K562 (cell line): ENCODE results near the gene SPTAN1. TPM values are rescaled to one million over a fixed set of nuclear protein-coding genes. Genes with fewer than 3 reads are reported as not detected.

Experiments
- ATF7 ChIP-seq: fragments of 450-650 bp; IDR thresholded peaks from 2 replicates; pipeline ENCODE4 v1.7.1; 2014; ENCODE audit warnings: mild to moderate bottlenecking, moderate library complexity
- CEBPB ChIP-seq: fragments of 450-650 bp; IDR thresholded peaks from 2 replicates; pipeline ENCODE4 v1.6.1; 2016; ENCODE audit warnings: missing genetic modification characterization, missing compliant biosample characterization
- CGGBP1 ChIP-seq: fragments of 250-450 bp; sonication (Bioruptor Pico); IDR thresholded peaks from 2 replicates; pipeline ENCODE4 v1.9.0; 2021; ENCODE audit warnings: mild to moderate bottlenecking
- DPF2 ChIP-seq: fragments of 450-650 bp; IDR thresholded peaks from 2 replicates; pipeline ENCODE4 v1.6.1; 2016
- FOSL1 ChIP-seq: fragments of 200-800 bp; sonication (Bioruptor generic); conservative IDR thresholded peaks from 2 replicates; pipeline ENCODE4 v1.6.1; 2016; ENCODE audit warnings: missing genetic modification characterization, missing compliant biosample characterization
- GATA2 ChIP-seq: sonication (generic); formaldehyde crosslinking; IDR thresholded peaks from 2 replicates; pipeline ENCODE4 v1.4.0; 2020; ENCODE audit warnings: mild to moderate bottlenecking, missing genetic modification reagents
- HSF4 ChIP-seq: fragments of 250-450 bp; sonication (Bioruptor Pico); IDR thresholded peaks from 2 replicates; pipeline ENCODE4 v2.1.2; 2022; ENCODE audit warnings: mild to moderate bottlenecking, moderate library complexity, borderline replicate concordance
- MYNN ChIP-seq, 2 experiments: sonication (generic); formaldehyde crosslinking in 1 of 2; IDR thresholded peaks; 2 replicates each; pipeline versions ENCODE4 v1.5.0 to v1.6.1; 2016 to 2020; ENCODE audit warnings: antibody characterized with exemption in 1 of 2, missing genetic modification reagents in 1 of 2
- NONO ChIP-seq, 2 experiments: fragments of 200-400 bp in 1 of 2; fragments of 450-650 bp in 1 of 2; formaldehyde crosslinking in 1 of 2; IDR thresholded peaks; 2 replicates each; pipeline ENCODE4 v1.6.1; 2017; ENCODE audit warnings: low read depth in 2 of 2, mild to moderate bottlenecking in 2 of 2, moderate library complexity in 2 of 2, low read length in 1 of 2
- NR1H2 ChIP-seq: sonication (generic); formaldehyde crosslinking; IDR thresholded peaks from 2 replicates; pipeline ENCODE4 v1.4.0; 2020; ENCODE audit warnings: mild to moderate bottlenecking, missing genetic modification reagents
- SNAPC5 ChIP-seq: fragments of 250-450 bp; sonication (Bioruptor Pico); IDR thresholded peaks from 2 replicates; pipeline ENCODE4 v1.8.0; 2021; ENCODE audit warnings: moderate library complexity, mild to moderate bottlenecking, inconsistent platforms
- STAT5B ChIP-seq: fragments of 250-450 bp; sonication (Bioruptor Pico); IDR thresholded peaks from 2 replicates; pipeline ENCODE4 v1.8.0; 2021; ENCODE audit warnings: mild to moderate bottlenecking, inconsistent platforms
- TAF7 ChIP-seq: fragments of 450-650 bp; IDR thresholded peaks from 2 replicates; pipeline ENCODE4 v1.6.1; 2016; ENCODE audit warnings: missing genetic modification characterization, missing compliant biosample characterization
- ZBTB11 ChIP-seq, 3 experiments: fragments of 200-800 bp in 1 of 3; fragments of 250-450 bp in 1 of 3; fragments of 450-650 bp in 1 of 3; sonication (Bioruptor Pico) in 1 of 3; sonication (Bioruptor generic) in 1 of 3; formaldehyde crosslinking in 1 of 3; IDR thresholded peaks; 2 replicates each; pipeline versions ENCODE4 v1.6.1 to v1.8.0; 2016 to 2022; ENCODE audit warnings: mild to moderate bottlenecking in 2 of 3, missing genetic modification characterization in 2 of 3, missing compliant biosample characterization in 1 of 3, moderate library complexity in 1 of 3
- ZBTB7A ChIP-seq: IDR thresholded peaks from 2 replicates; pipeline ENCODE4 v1.6.1; 2011; ENCODE audit warnings: low read depth, mild to moderate bottlenecking, low read length, moderate library complexity, borderline replicate concordance; ENCODE audit not compliant: control insufficient read depth
- ZNF384 ChIP-seq: IDR thresholded peaks from 2 replicates; pipeline ENCODE4 v1.6.1; 2012; ENCODE audit warnings: low read depth, low read length, improper control_type of control experiment
- polyA plus RNA-seq, 8 experiments: library from polyadenylated mRNA; depleted of rRNA in 4 of 8; stranded (reverse) in 5 of 8; unstranded in 3 of 8; fragments of >200 nt; fragmentation: Nextera tagmentation in 2 of 8; fragmentation: Illumina TruSeq in 1 of 8; extraction: Ambion mirVana in 2 of 8; extraction: Trizol in 1 of 8; gene quantifications; 2 replicates each; pipeline versions ENCODE4 v1.2.1 to v1.2.3, GENCODE V29; 2011 to 2014; ENCODE audit warnings: inconsistent platforms in 1 of 8, missing spikeins in 1 of 8
- total RNA-seq, 7 experiments: library from RNA; depleted of rRNA in 6 of 7; stranded (reverse); fragments of >200 nt in 6 of 7; fragmentation: Illumina TruSeq in 2 of 7; extraction: Trizol in 2 of 7; gene quantifications; 2 replicates each; pipeline versions ENCODE4 v1.2.1 to v1.2.3, GENCODE V29; 2011 to 2021; ENCODE audit warnings: low replicate concordance in 1 of 7
- TF ChIP-seq, protein P1 (sequence below), 2 experiments: fragments of 450-650 bp in 1 of 2; sonication (generic) in 1 of 2; formaldehyde crosslinking in 1 of 2; IDR thresholded peaks in 1 of 2; conservative IDR thresholded peaks in 1 of 2; 2 replicates each; pipeline versions ENCODE4 v1.6.1 to v1.8.1; 2016 to 2023; ENCODE audit warnings: mild to moderate bottlenecking in 2 of 2, moderate library complexity in 2 of 2, inconsistent platforms in 1 of 2, missing genetic modification reagents in 1 of 2
- TF ChIP-seq, protein P2 (sequence below): fragments of 450-650 bp; conservative IDR thresholded peaks from 2 replicates; pipeline ENCODE4 v1.6.1; 2016; ENCODE audit warnings: missing genetic modification characterization, low read depth, mild to moderate bottlenecking, missing compliant biosample characterization, moderate library complexity

Gene SPTAN1
- total and polyA plus RNA-seq, 9 of the 15 experiments (the other 6 are each of a cell fraction or from before 2014, with no cell fraction given), result 1.5 to 13.5 (median 6.8) TPM

DNA sequence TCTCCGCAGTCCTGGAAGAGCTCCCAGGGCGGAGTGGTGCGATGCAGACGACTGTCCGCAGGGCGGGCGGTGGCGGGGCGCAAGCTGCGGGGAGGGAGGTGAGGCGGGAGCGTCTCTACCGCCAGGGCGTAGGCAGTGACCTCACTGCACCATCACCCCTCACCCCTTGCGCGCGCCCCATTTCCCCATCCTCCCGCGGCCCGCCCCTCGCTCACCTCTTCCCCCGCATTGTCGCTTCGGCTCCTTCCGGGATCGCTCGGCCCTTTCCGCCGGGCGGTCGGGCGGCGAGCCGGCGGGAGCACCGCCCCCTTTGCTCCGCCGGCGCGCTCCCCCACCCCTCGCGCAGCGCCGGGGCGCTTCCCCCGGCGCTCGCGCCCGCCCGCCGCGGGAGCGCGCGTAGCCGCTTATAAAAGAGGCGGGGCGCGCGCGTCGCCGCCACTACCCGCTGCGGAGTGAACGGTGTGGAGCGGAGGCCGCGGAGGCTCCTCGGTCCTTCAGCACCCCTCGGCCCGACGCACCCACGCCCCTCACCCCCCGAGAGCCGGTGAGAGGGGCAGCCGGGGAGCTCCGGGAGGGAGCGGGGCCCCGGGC lies at the start of gene SPTAN1 (continued):
- TF ChIP-seq CEBPB (tag) (no peak), CGGBP1 (CRISPR knock-in tag) (no peak), GATA2 (CRISPR knock-in tag) (no peak), DPF2 (peak; percentile 19; the same call in 1 of the 2 replicates), NR1H2 (CRISPR knock-in tag) (no peak), ZBTB11 (CRISPR knock-in tag; IDR thresholded peaks at IDR 0.05) (0 out of 6 replicates have a peak, but pooled peaks of 1 of the 3 experiments have one; percentile 49), ZBTB7A (peak; percentile 12; the same call in 1 of the 2 replicates), HSF4 (no peak), MYNN (IDR thresholded peaks at IDR 0.05) (no peak), MYNN (CRISPR knock-in tag; IDR thresholded peaks at IDR 0.05) (no peak), NONO (IDR thresholded peaks at IDR 0.05; ENCODE audit: low read depth in 2 of 2, low read length in 1 of 2) (peak; percentile 93 to 100; a peak in 3 of 4 replicates), STAT5B (CRISPR knock-in tag) (no peak), TAF7 (tag) (no peak), ATF7 (peak; percentile 89), FOSL1 (no peak), ZNF384 (no peak), SNAPC5 (no peak)
- TF ChIP-seq, protein P1, sequence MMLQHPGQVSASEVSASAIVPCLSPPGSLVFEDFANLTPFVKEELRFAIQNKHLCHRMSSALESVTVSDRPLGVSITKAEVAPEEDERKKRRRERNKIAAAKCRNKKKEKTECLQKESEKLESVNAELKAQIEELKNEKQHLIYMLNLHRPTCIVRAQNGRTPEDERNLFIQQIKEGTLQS (IDR thresholded peaks at IDR 0.05), result peak; percentile 63; the same call in 1 of the 2 replicates
- TF ChIP-seq, protein P1 (CRISPR knock-in tag; conservative IDR thresholded peaks at IDR 0.05), result no peak
- TF ChIP-seq, protein P2, sequence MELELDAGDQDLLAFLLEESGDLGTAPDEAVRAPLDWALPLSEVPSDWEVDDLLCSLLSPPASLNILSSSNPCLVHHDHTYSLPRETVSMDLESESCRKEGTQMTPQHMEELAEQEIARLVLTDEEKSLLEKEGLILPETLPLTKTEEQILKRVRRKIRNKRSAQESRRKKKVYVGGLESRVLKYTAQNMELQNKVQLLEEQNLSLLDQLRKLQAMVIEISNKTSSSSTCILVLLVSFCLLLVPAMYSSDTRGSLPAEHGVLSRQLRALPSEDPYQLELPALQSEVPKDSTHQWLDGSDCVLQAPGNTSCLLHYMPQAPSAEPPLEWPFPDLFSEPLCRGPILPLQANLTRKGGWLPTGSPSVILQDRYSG (tag), result no peak
